ENCODE results near the gene OR1I1.

Gene OR1I1

DNA sequence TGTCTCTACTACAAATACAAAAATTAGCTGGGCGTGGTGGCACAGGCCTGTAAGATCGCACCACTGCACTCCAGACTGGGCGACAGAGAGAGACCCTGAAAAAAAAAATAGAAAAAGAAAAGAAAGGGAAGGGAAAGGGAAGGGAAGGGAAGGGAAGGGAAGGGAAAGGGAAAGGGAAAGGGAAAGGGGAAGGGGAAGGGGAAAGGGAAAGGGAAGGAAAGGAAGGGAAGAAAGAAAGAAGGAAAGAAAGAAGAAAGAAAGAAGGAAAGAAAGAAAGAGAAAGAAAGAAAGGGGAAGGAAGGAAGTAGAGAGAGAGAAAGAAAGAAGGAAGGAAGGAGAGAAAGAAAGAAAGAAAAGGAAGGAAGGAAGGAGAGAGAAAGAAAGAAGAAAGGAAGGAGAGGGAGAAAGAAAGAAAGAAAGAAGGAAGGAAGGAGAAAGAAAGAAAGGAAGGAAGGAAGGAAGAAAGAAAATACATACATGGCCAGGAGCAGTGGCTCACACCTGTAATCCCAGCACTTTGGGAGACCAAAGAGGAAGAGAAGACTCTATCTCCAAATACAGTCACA, 17.1 kb downstream of the OR1I1 start:
- no peak for DNase-seq

DNA sequence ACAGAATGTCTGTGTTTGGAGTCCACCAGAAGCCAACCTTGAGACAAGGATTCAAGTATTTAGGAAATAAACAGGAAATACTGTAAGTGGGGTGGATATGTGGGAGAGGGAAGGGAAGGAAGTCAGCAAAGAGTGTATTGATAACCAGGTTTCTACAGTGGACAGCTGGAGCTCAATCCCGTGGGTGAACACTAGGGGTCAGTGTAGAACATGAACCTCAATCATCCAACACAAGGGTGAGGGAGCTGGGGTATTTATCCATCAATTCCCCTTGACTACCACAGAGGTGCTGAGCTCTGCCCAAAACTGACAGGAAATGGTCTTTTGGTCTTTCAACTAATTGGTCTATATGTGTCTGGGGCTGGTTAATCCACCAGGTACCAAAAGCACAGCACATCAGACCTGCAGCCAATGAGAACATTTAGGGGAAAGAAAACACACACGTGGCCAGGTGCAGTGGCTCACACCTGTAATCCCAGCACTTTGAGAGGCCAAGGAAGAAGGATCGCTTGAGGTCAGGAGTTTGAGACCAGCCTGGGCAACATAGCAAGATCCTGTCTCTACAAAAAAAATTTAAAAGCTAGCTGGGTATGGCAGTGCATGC, 19.6 kb downstream of the OR1I1 start:
- no peak for DNase-seq

DNA sequence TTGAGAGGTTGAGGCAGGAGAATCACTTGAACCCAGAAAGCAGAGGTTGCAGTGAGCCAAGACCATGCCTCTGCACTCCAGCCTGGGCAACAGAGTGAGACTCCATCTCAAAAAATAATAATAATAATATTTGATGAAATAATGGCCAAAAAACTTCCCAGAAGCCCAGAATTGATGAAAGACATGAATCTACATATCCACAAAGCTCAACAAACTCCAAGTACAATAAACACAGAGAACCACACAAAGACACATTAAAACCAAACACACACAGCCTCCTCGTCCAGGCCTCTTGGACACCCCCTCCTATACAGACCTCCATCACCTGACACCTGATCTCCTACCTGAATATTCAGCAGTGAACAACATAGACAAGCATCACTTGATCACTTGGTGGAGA, 22.0 kb downstream of the OR1I1 start:
- DNase-seq, result no peak

DNA sequence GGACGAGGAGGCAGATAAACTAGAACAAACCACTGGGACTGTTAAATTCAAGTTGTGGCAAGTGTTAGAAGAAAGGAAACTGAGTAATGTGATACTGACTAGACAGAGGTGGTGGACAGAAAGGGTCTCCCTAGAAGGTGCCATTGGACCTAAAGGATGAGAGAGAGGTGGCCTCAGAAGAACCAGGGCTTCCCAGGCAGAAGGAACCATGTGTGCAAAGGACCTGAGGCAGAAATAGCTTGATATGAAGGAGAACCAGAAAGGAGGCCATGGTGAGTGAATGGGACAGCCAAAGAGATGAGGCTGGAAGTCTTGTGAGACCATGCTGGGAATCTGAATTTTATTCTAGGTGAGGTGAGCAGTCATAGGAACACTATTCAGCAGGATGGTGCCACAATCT, 22.4 kb downstream of the OR1I1 start:
- no peak for DNase-seq

DNA sequence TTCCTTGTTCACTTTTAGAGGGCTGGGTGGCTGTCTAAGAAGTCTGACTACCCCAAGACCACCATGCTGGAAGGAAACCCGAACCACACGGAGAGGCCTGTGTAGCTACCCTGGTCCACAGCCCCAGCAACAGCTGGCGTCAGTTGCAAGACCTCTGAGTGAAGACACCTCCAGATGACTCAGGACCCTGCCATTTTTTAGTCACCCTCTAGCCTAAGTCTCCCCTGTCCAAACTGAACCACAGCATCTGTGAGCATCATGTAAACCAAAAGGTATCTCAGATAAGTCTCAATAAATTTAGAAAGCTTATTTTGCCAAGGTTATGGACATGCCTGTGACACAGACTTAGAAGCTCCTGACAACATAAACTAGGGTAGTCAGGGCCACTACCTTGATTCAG, 23.0 kb downstream of the OR1I1 start:
- DNase-seq, result no peak

DNA sequence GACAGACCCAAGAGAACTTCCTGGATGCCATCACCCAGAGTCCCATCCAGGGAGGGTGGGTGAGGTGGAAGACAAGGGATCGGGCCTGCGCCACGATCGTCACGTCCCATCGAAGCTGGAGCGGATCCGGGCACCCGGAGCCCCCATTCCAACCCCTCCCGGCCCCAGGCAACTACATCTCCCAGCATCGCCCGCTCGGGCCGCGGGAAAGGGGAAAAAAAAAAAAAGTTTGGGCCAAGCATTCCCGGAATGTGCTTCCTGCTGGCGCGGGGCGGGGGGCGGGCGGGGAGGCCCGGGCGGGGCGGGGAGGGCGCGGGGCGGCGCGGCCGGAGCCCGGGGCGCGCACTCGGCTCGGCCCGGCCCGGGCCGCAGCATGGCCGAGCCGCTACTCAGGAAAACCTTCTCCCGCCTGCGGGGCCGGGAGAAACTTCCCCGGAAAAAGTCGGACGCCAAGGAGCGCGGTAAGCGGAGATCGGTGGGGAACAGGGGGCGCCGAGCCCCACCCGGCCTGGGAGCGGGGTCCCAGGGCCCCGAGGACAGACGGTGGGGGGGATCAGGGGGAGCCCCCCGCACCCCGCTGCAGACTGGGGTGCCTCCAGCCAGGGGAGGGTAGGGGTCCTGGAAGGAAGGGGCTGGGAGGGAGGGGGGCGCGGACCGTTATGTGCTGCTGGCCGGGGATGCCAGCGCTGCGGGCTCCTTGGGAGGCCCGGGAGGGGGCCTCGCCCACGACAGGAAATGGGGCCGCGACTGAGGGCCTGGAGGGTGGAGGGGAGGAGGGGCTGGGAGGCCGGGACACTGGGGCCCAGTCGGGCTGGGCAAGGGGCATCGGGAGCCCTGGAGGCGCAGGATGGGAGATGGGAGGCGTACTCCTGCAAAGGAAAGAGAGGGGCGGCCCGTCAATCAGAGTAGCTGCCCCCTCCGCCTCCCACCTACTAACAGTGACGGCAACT, 25.3 kb downstream of the OR1I1 start, which contains the start of gene SYDE1:
Gene SYDE1, plus strand, starts transcription at position 341 of the 950 bp plus-strand sequence. Its CDS starts 33 bp downstream, at position 374.
- no peak for DNase-seq

DNA sequence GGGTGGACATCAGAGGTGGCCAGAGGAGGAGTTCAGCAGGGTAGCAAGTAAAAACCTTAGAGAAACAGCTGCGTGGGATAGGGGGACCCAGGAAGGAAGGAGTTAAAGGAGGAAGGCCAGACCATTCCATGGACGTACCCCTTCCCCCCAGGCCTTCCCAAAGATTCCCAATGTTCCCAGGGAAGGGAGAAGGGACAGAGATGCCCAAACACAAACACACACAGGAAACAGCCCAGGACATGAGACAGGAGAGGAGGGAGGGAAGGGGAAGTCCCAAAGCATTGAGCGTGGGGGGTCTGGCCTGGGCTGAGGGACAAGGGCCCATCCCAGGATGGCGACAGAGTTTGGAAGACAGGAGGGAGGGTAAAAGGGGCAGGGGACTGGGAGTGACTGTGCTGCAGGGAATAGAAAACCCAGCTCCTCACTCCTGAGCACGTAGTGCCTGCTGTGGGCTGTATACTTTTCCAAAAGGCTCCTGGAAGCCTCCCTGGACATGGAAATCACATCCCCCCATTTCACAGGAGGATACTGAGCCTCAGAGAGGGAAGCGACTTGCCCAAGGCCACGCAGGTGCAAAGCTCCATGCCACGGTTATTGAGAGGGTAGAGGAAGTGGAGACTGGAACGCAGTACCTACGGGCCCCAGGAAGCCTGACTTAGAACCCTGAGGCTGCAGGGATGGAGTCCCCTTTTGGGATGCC, 26.3 kb downstream of the OR1I1 start:
- DNase-seq, result no peak

DNA sequence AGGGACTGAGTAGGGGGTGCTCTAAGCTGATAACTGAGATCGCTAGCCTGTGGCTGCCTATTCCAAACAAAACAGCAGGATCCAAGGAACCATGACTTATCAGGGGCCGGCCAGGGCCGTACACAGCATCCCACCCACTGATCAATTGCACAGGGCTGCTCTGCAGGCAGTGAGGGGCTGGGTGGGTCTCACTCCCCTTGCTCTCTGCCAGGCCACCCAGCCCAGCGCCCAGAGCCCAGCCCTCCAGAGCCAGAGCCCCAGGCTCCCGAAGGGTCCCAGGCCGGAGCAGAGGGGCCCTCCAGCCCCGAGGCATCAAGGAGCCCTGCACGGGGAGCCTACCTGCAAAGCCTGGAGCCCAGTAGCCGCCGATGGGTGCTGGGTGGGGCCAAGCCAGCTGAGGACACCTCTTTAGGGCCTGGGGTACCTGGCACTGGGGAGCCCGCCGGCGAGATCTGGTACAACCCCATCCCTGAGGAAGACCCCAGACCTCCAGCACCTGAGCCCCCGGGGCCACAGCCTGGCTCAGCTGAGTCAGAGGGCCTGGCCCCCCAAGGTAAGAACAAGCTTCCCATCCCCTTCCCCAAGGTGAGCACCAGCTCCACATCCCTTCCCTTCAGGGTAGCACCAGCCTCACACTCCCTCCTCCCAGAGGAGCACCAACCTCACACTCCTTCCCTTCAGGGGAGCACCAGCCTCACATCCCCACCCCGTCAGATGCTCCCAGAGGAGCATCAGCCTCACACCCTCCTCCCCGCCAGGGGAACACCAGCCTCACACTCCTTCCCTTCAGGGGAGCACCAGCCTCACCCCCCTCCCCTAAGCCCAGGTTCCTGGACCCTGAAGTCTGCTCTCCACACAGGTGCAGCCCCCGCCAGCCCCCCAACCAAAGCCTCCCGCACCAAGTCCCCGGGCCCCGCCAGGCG, 27.1 kb downstream of the OR1I1 start:
- DNase-seq, result no peak

DNA sequence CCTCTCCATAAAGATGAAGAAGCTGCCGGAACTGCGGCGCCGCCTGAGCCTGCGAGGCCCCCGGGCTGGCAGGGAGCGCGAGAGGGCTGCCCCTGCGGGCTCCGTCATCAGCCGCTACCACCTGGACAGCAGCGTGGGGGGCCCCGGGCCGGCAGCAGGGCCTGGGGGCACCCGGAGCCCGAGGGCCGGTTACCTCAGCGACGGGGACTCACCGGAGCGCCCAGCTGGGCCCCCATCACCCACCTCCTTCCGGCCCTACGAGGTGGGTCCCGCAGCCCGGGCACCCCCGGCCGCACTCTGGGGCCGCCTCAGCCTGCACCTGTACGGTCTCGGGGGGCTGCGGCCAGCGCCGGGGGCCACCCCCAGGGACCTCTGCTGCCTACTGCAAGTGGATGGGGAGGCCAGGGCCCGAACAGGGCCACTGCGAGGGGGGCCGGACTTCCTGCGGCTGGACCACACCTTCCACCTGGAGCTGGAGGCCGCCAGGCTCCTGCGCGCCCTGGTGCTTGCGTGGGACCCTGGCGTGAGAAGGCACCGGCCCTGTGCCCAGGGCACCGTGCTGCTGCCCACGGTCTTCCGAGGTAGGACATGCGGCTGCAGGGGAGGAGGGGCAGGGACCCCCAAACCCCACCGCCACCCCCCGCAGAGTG, 27.9 kb downstream of the OR1I1 start:
- no peak for DNase-seq

DNA sequence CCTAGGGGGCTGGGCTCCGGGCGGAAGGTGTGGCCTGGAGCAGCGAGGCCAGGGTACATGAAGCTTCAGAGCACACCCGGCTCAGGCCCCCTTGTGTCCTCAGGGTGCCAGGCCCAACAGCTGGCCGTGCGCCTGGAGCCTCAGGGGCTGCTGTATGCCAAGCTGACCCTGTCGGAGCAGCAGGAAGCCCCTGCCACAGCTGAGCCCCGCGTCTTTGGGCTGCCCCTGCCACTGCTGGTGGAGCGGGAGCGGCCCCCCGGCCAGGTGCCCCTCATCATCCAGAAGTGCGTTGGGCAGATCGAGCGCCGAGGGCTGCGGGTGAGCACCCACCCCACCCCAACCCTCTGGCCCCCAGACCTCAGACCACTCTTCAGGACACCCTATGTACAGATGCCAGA, 28.4 kb downstream of the OR1I1 start:
- DNase-seq, result no peak

DNA sequence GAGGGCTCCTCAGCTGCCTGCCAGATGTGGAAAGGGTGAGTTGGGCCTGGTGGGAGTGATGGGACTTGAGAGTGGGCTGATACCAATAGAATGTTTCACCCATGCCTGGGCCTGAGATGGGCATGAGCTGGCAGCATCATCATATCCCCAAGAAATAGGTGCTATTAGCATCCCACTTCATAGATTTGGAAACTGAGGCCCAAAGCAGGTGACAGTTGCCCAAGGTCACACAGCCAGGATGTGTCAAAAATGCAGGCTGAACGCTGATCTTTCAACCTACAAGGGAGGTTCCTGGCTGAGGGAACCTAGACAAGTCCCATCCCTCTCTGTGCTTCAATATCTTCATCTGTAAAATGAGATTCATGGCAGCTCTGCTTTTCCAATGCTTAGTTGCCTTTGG, 29.7 kb downstream of the OR1I1 start:
- no peak for DNase-seq

DNA sequence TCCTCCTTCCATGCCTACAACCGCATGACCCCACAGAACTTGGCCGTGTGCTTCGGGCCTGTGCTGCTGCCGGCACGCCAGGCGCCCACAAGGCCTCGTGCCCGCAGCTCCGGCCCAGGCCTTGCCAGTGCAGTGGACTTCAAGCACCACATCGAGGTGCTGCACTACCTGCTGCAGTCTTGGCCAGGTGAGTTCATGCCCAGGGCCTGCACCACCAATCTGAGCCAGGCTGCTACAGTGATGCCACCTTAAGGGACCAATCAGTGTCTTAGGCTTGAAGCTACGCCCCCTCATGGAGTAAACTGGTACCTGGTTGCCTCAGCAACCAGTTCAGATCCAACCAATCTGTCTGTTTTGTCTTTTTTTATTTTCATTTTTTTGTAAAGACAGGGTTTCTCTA, 30.4 kb downstream of the OR1I1 start:
- DNase-seq, result no peak

DNA sequence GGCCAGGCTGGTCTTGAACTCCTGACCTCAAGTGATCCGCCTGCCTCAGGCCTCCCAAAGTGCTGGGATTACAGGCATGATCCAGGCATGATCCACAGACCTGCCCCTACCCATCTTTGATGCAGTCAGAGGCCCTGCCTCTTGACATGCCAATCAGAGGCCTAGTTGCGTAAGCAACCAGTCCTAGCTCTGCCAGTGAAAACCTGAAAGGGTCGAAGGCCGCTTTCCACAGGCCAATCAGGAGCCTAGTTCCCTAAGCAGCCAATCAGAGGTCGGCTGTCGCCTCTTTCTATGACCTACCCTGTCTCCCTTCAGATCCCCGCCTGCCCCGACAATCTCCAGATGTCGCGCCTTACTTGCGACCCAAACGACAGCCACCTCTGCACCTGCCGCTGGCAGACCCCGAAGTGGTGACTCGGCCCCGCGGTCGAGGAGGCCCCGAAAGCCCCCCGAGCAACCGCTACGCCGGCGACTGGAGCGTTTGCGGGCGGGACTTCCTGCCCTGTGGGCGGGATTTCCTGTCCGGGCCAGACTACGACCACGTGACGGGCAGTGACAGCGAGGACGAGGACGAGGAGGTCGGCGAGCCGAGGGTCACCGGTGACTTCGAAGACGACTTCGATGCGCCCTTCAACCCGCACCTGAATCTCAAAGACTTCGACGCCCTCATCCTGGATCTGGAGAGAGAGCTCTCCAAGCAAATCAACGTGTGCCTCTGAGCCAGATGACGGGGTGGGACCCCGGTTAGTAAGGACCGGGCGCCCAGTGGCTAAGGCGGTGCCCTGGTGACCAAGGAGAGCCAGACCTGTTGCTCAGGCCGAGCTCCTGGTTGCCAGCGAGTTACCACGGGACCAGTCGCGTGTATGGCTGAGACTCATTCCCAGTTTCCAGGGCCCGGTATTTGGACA, 31.5 kb downstream of the OR1I1 start:
- DNase-seq, result no peak

DNA sequence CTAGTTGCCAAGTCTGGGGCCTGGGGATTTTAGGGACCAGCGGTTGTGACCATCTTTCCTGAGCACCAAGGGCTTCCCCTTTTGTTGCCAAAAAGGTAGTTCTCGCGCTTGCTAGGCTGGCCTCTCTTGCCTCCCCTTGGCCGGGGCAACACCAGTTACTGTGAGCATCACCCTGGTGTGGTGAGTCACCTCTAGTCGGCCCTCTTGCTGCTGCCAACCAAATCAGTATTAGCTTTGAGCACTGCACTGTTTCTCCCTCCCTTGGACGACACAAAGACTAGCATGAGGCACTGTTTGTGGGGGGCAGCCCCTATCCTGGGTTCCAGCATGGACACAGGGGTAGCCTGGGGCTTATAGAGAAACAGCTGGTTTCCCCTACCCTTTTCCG, 32.1 kb downstream of the OR1I1 start:
- no peak for DNase-seq

DNA sequence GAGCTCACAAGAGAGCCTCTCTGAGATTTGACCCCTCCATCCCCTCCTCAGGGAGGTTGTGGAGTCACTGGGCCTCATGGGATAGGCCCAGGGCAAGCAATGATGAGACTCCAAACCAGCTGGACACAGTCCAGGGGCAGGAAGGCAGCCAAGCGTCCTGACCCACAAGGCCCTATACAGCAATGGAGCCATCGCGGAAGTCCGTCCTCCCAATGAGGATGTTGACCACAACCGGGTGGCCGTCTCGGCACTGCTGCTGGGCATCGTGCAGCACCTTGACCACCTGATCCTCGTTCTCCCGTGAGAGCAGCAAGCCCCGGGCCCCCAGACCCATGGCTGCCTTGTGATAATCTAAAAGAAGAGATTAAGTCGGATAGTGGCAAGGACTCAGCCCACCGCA, 33.1 kb downstream of the OR1I1 start:
- DNase-seq, result no peak

DNA sequence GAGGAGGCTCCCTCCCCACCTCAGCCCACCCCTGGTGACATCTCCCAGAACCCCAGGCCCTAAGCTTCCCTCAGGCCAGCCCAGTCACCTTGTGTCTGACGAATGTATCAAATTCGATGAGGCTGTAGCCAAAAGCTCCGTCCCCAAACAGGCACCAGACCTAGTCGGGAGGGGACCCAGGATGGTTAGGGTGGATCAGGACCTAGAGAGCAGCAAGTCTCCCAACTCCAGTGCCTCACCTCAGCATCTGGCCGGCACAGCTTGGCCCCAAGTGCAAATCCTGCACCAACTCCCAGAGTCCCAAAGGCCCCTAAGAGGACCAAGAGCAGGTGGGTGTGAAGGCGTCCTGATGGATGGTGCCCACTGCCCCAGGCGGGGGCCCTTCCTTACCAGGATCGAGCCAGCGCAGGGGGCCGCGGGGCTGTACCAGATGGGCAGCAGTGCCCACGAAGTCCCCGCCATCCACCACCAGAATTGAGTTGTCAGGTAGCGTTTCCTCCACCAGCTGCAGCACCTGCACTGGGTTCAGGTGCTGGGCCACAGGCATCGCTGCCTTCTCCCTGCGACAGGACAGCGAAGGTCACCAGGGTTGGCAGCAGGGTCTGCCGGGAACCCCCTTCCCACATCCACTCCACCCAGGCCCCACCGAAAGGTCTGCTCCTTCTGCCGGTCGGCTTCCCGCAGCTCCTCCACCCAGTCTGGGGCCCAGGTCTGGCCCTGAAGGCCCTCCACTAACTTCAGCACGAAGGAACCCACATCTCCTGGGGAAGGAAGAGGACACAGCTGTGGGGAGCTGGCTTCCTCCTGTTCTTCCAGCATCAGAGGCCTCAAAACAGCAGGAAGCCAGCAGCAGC, 34.0 kb downstream of the OR1I1 start:
- no peak for DNase-seq

DNA sequence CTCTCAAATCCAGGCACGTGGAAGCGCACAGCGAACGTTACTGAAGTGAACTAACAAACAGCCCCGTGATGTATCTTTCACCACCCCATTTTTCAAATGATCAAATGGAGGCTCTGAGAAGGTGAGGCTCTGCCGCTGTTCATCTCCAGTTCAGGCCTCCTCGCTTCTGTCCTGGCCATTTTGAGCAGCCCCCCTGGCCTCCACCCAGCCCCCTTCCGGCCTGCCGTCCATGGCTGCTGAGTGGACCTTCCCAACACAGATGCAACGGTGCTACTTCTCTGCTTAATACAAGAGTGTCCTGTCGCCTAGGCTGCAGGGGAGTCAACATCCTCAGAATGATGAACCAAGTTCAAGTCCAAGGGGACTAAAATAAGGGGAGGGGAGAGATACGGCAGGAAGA, 34.8 kb downstream of the OR1I1 start:
- no peak for DNase-seq

DNA sequence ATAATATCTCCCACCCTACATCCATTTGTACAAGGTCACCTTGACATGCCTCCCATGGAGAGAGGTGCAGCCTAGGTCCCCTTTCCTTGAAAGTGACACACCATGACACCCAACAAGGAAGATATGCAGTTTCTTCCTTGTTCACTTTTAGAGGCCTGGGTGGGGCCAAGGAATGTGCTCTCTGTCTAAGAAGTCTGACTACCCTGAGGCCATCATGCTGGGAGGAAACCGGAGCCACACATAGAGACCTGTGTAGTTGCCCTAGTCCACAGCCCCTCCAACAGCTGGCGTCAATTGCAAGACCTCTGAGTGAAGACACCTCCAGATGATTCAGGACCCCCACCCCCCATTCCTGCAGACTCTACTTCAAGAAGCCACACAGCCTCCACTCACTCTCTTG, 36.2 kb downstream of the OR1I1 start:
- DNase-seq, result no peak

DNA sequence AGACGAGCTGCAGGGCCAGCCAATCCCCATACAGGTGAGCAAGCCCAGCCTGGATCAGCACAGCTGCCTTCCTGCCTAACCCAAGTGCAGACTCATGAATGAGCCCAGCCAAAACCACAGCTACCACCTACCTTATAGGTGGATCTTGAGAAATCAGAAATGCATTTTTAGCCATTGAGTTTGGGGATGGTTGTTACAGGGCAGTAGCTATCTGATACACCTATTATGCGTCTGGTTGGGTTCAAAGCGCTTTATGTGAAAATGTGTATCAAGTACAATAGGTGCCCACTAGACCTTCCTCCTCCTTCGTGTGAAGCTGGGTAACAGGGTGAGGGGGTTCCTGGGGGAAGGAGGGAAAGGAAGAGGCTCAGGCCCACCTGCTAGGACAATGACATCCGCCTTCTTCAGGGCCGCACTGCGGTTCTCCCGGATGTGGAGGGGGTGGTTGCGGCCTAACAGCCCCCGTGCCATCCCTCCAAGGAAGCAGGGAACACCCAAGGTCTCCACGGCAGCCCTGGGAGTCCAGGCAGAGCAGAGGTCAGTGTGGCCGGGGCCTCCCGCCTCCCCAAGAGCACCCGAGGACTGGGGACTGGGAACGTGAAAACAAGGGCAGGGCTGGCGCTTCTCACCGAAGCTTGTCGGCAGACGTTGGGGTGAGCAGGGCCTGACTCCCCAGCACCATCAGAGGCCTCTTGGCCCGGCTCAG, 36.9 kb downstream of the OR1I1 start:
- no peak for DNase-seq

Data from NCI-H1048 (cell line).